Ectodermal cell (in vitro differentiated cells): ENCODE results near the gene LCOR.
"Not testable (repeated sequence)": the region's sequence is repeated elsewhere in the genome, so short reads cannot be mapped to it uniquely, and the experiment has no call there.

ENCODE experiments used
- H3K27ac ChIP-seq: 2 replicates; pipeline ENCODE4 v1.7.0; 2013; ENCODE audit warnings: mild to moderate bottlenecking, low read depth, low read length; ENCODE audit not compliant: insufficient read depth, poor library complexity, severe bottlenecking
- H3K27me3 ChIP-seq: 2 replicates; pipeline ENCODE4 v1.7.0; 2013; ENCODE audit warnings: mild to moderate bottlenecking, low read length; ENCODE audit not compliant: insufficient read depth, control insufficient read depth, poor library complexity, severe bottlenecking
- H3K36me3 ChIP-seq: one replicate; pipeline ENCODE4 v1.7.0; 2013; ENCODE audit warnings: low read length; ENCODE audit not compliant: control insufficient read depth, insufficient read depth
- H3K4me1 ChIP-seq: one replicate; pipeline ENCODE4 v1.7.0; 2013; ENCODE audit warnings: low read length; ENCODE audit not compliant: control insufficient read depth, insufficient read depth
- H3K4me3 ChIP-seq: 2 replicates; pipeline ENCODE4 v1.7.0; 2013; ENCODE audit warnings: low read depth, low read length, control low read depth; ENCODE audit not compliant: insufficient read depth
- H3K9me3 ChIP-seq: 2 replicates; pipeline ENCODE4 v1.7.0; 2013; ENCODE audit warnings: mild to moderate bottlenecking, low read length, moderate library complexity; ENCODE audit not compliant: control insufficient read depth
- WGBS, 2 experiments: methylation state at CpG; one replicate each; pipeline ENCODE4 v1.1.7; 2013; ENCODE audit warnings: missing lambda C conversion rate in 2 of 2; 5-methylcytosine and 5-hydroxymethylcytosine counted together

LCOR gene

GRCh38 chr10:97030894-97031293, 198.8 kb downstream of the LCOR start:
- no peaks in the 10 kb centered on the region for H3K36me3 ChIP-seq
- WGBS, 2 experiments, result 41 to 43% methylated on average over 6 of the region's 6 CpGs
- no peak overlapping the region for H3K27ac ChIP-seq
- peaks cover 14% of the 10 kb centered on the region for H3K4me1 ChIP-seq
- no peaks in the 10 kb centered on the region for H3K27me3 ChIP-seq
- H3K9me3 ChIP-seq, result no peaks in the 10 kb centered on the region
- no peak overlapping the region for H3K4me3 ChIP-seq

GRCh38 chr10:97031459-97031858, 199.4 kb downstream of the LCOR start:
- Histone ChIP-seq H3K27me3 (no peaks in the 10 kb centered on the region), H3K9me3 (no peaks in the 10 kb centered on the region), H3K36me3 (no peaks in the 10 kb centered on the region), H3K27ac (no peak overlapping the region), H3K4me1 (peaks cover 14% of the 10 kb centered on the region), H3K4me3 (no peak overlapping the region)
- 84 to 86% methylated on average over 11 of the region's 11 CpGs for WGBS, 2 experiments

- H3K4me1 ChIP-seq, result peaks cover 17% of the 10 kb centered on the region
- H3K27me3 ChIP-seq, result no peaks in the 10 kb centered on the region
- WGBS, 2 experiments, result 34 to 40% methylated on average over 7 of the region's 7 CpGs
- H3K27ac ChIP-seq, result no peak overlapping the region
- H3K9me3 ChIP-seq, result no peaks in the 10 kb centered on the region
- H3K4me3 ChIP-seq, result no peak overlapping the region
- no peaks in the 10 kb centered on the region for H3K36me3 ChIP-seq
Measured at GRCh38 chr10:97032624-97033023, 200.5 kb downstream of the LCOR start.

- H3K36me3 ChIP-seq, H3K4me3 ChIP-seq, H3K27me3 ChIP-seq, H3K27ac ChIP-seq, H3K9me3 ChIP-seq: not testable (repeated sequence)
- WGBS, 2 experiments, result 92 to 96% methylated on average over 9 of the region's 9 CpGs
- H3K4me1 ChIP-seq, result peaks cover 20% of the 10 kb centered on the region
Measured at GRCh38 chr10:97033841-97034240, 201.7 kb downstream of the LCOR start.

GRCh38 chr10:97034301-97034700, 202.2 kb downstream of the LCOR start:
- WGBS, 2 experiments, result 81 to 87% methylated on average over 7 of the region's 7 CpGs
- no peak overlapping the region for H3K27ac ChIP-seq
- no peaks in the 10 kb centered on the region for H3K9me3 ChIP-seq
- peaks cover 20% of the 10 kb centered on the region for H3K4me1 ChIP-seq
- no peak overlapping the region for H3K4me3 ChIP-seq
- H3K36me3 ChIP-seq, result no peaks in the 10 kb centered on the region
- peaks cover 3% of the 10 kb centered on the region for H3K27me3 ChIP-seq

- Histone ChIP-seq H3K4me1 (peaks cover 20% of the 10 kb centered on the region), H3K36me3 (no peaks in the 10 kb centered on the region), H3K27ac (no peak overlapping the region), H3K4me3 (no peak overlapping the region), H3K27me3 (peaks cover 3% of the 10 kb centered on the region), H3K9me3 (no peaks in the 10 kb centered on the region)
- WGBS, 2 experiments, result 92 to 93% methylated on average over 18 of the region's 18 CpGs
Measured at GRCh38 chr10:97034958-97035769, 203.1 kb downstream of the LCOR start.

- Histone ChIP-seq H3K4me1 (peaks cover 13% of the 10 kb centered on the region), H3K36me3 (no peaks in the 10 kb centered on the region), H3K27me3 (peaks cover 3% of the 10 kb centered on the region), H3K4me3 (no peak overlapping the region), H3K9me3 (no peaks in the 10 kb centered on the region), H3K27ac (no peak overlapping the region)
- 43 to 44% methylated on average over 30 of the region's 30 CpGs for WGBS, 2 experiments
Measured at GRCh38 chr10:97037365-97038361, 205.6 kb downstream of the LCOR start.

- 90 to 92% methylated on average over 7 of the region's 7 CpGs for WGBS, 2 experiments
- Histone ChIP-seq H3K27me3 (peaks cover 3% of the 10 kb centered on the region), H3K4me3 (no peak overlapping the region), H3K36me3 (no peaks in the 10 kb centered on the region), H3K4me1 (peaks cover 13% of the 10 kb centered on the region), H3K27ac (no peak overlapping the region), H3K9me3 (no peaks in the 10 kb centered on the region)
Measured at GRCh38 chr10:97038688-97039087, 206.6 kb downstream of the LCOR start.

- H3K36me3 ChIP-seq, result no peaks in the 10 kb centered on the region
- H3K9me3 ChIP-seq, result no peaks in the 10 kb centered on the region
- H3K4me3 ChIP-seq, result no peak overlapping the region
- peaks cover 10% of the 10 kb centered on the region for H3K4me1 ChIP-seq
- peaks cover 3% of the 10 kb centered on the region for H3K27me3 ChIP-seq
- no peak overlapping the region for H3K27ac ChIP-seq
- 91 to 93% methylated on average over 16 of the region's 16 CpGs for WGBS, 2 experiments
Measured at GRCh38 chr10:97039538-97040247, 207.6 kb downstream of the LCOR start.

- Histone ChIP-seq H3K36me3 (no peaks in the 10 kb centered on the region), H3K27ac (no peak overlapping the region), H3K4me3 (no peak overlapping the region), H3K9me3 (no peaks in the 10 kb centered on the region), H3K27me3 (peaks cover 3% of the 10 kb centered on the region), H3K4me1 (peaks cover 7% of the 10 kb centered on the region)
- 94 to 97% methylated on average over 9 of the region's 9 CpGs for WGBS, 2 experiments
Measured at GRCh38 chr10:97040248-97040584, 208.1 kb downstream of the LCOR start.
